Stimulated activated CD4-positive, alpha-beta T cell treated with anti-CD3 and anti-CD28 coated beads, Interleukin-2, amount 100 ng/mL, for 48 hours (primary cell): ENCODE results near the gene BLOC1S3.

Experiments used
- DNase-seq, 2 donors: peaks; one replicate each; pipeline ENCODE4 v3.0.0-alpha.2; 2020

The BLOC1S3 gene

GRCh38 chr19:45178262-45179071 is at the start of gene BLOC1S3:
Gene BLOC1S3, plus strand, starts transcription at chr19:45178784. Its CDS starts 513 bp downstream, at chr19:45179297.
- peak; percentile 97 to 99 for DNase-seq

- no peak for DNase-seq
Measured at GRCh38 chr19:45128806-45129205, 49.8 kb upstream of the BLOC1S3 start.

- no peak for DNase-seq
Measured at GRCh38 chr19:45130236-45130635, 48.3 kb upstream of the BLOC1S3 start.

- no peak for DNase-seq
Measured at GRCh38 chr19:45130888-45131615, 47.5 kb upstream of the BLOC1S3 start.

- DNase-seq, result no peak
Measured at GRCh38 chr19:45133661-45134060, 44.9 kb upstream of the BLOC1S3 start.

GRCh38 chr19:45135176-45135885 is 43.3 kb upstream of the BLOC1S3 start:
- no peak for DNase-seq

GRCh38 chr19:45136507-45137178 is 41.9 kb upstream of the BLOC1S3 start:
- DNase-seq, result no peak

GRCh38 chr19:45137179-45137761 is 41.3 kb upstream of the BLOC1S3 start:
- DNase-seq, result no peak

- DNase-seq, result no peak
Measured at GRCh38 chr19:45138303-45138751, 40.3 kb upstream of the BLOC1S3 start.

- no peak for DNase-seq
Measured at GRCh38 chr19:45139286-45140143, 39.1 kb upstream of the BLOC1S3 start.

GRCh38 chr19:45140144-45140503 is 38.5 kb upstream of the BLOC1S3 start:
- DNase-seq, result no peak

GRCh38 chr19:45140533-45140932 is 38.1 kb upstream of the BLOC1S3 start:
- no peak for DNase-seq

- no peak for DNase-seq
Measured at GRCh38 chr19:45141203-45141900, 37.2 kb upstream of the BLOC1S3 start.

- DNase-seq, result no peak
Measured at GRCh38 chr19:45142016-45142725, 36.4 kb upstream of the BLOC1S3 start.

GRCh38 chr19:45142726-45143110 is 35.9 kb upstream of the BLOC1S3 start:
- DNase-seq, result no peak

GRCh38 chr19:45144431-45145269 is 33.9 kb upstream of the BLOC1S3 start:
- no peak for DNase-seq

GRCh38 chr19:45145270-45146189 is 33.1 kb upstream of the BLOC1S3 start:
- no peak for DNase-seq

GRCh38 chr19:45146251-45146650 is 32.3 kb upstream of the BLOC1S3 start:
- DNase-seq, result no peak
